Measurements from ENCODE around the gene PANX2. TPM values are rescaled to one million over a fixed set of nuclear protein-coding genes. Genes with fewer than 3 reads are reported as not detected.
"Not testable (repeated sequence)": the region's sequence is repeated elsewhere in the genome, so short reads cannot be mapped to it uniquely, and the experiment has no call there.

PANX2 gene
- total and polyA plus RNA-seq, 8 donors = 0.25 to 1.8 (median 1.1) TPM; not detected in 3

- no peak overlapping the region for H3K4me3 ChIP-seq
- no peaks in the 10 kb centered on the region for H3K9me3 ChIP-seq
- H3K4me1 ChIP-seq = no peaks in the 10 kb centered on the region
- WGBS, 5 donors = 86 to 88% (median 87%) methylated on average over 9 to 10 of the region's 10 CpGs
- intact Hi-C loops (cut with DNase I; ENCODE audit: low total_unique reads) = no loop called here
- H3K27me3 ChIP-seq = peaks cover 0 to 52% (median 0%) of the 10 kb centered on the region in 3 donors
- no peak overlapping the region for H3K27ac ChIP-seq
- H3K36me3 ChIP-seq = no peaks in the 10 kb centered on the region
- TF ChIP-seq CTCF (IDR thresholded peaks at IDR 0.05) (no peak), EP300 (IDR thresholded peaks at IDR 0.05) (no peak)
- no peak for DNase-seq
Measured at GRCh38 chr22:50162391-50162956, 8.1 kb upstream of the PANX2 start.

- WGBS, 5 donors = 88 to 97% (median 95%) methylated on average over 14 to 28 of the region's 28 CpGs
- Histone ChIP-seq H3K4me1 (peaks cover 8 to 11% (median 9%) of the 10 kb centered on the region in 4 donors), H3K9me3 (no peaks in the 10 kb centered on the region), H3K4me3 (no peak overlapping the region), H3K27me3 (peaks cover 6 to 64% (median 14%) of the 10 kb centered on the region in 3 donors), H3K27ac (no peak overlapping the region), H3K36me3 (no peaks in the 10 kb centered on the region)
- DNase-seq = no peak
- intact Hi-C loops (cut with DNase I; ENCODE audit: low total_unique reads) = no loop called here
- TF ChIP-seq CTCF (IDR thresholded peaks at IDR 0.05) (no peak), POLR2A (IDR thresholded peaks at IDR 0.05) (no peak), POLR2AphosphoS5 (IDR thresholded peaks at IDR 0.05) (no peak), EP300 (IDR thresholded peaks at IDR 0.05) (no peak)
Measured at GRCh38 chr22:50165436-50166123, 5.0 kb upstream of the PANX2 start.

GRCh38 chr22:50167689-50168489 lies 2.6 kb upstream of the PANX2 start:
- DNase-seq = no peak
- peaks cover 13 to 20% (median 18%) of the 10 kb centered on the region in 4 donors for H3K4me1 ChIP-seq
- no peak overlapping the region for H3K27ac ChIP-seq
- 35 to 51% (median 42%) methylated on average over 11 of the region's 11 CpGs for WGBS, 5 donors
- H3K4me3 ChIP-seq = no peak overlapping the region
- H3K9me3 ChIP-seq = no peaks in the 10 kb centered on the region
- no peaks in the 10 kb centered on the region for H3K36me3 ChIP-seq
- intact Hi-C loops (cut with DNase I; ENCODE audit: low total_unique reads) = no loop called here
- peaks cover 10 to 67% (median 28%) of the 10 kb centered on the region in 3 donors for H3K27me3 ChIP-seq
- TF ChIP-seq POLR2A (IDR thresholded peaks at IDR 0.05) = no peak
- no peak for TF ChIP-seq CTCF (IDR thresholded peaks at IDR 0.05)
- no peak for TF ChIP-seq EP300 (IDR thresholded peaks at IDR 0.05)
- no peak for TF ChIP-seq POLR2AphosphoS5 (IDR thresholded peaks at IDR 0.05)

- H3K4me3 ChIP-seq; H3K27ac ChIP-seq; intact Hi-C loops (cut with DNase I; ENCODE audit: low total_unique reads); H3K36me3 ChIP-seq; H3K9me3 ChIP-seq; DNase-seq: not testable (repeated sequence)
- peaks cover 10 to 67% (median 28%) of the 10 kb centered on the region in 3 donors for H3K27me3 ChIP-seq
- peaks cover 13 to 20% (median 18%) of the 10 kb centered on the region in 4 donors for H3K4me1 ChIP-seq
- WGBS, 5 donors = 30 to 51% (median 42%) methylated on average over 5 of the region's 5 CpGs
Measured at GRCh38 chr22:50168490-50169180, 1.9 kb upstream of the PANX2 start.
